SK-N-SH treated with all-trans-retinoic acid at 6 μM for 48 hours (cell line): ENCODE results near the gene ARF5.

ENCODE experiments used
- CREB5 ChIP-seq: fragments of 250-450 bp; sonication (Bioruptor Pico); IDR thresholded peaks from 2 replicates; pipeline ENCODE4 v1.5.1; 2020; ENCODE audit warnings: low read depth, mild to moderate bottlenecking, moderate library complexity
- PATZ1 ChIP-seq: fragments of 250-450 bp; sonication (Bioruptor Pico); IDR thresholded peaks from 2 replicates; pipeline ENCODE4 v1.8.0; 2020; ENCODE audit warnings: mild to moderate bottlenecking, moderate library complexity, borderline replicate concordance
- RARB ChIP-seq: fragments of 250-450 bp; sonication (Bioruptor Pico); IDR thresholded peaks from 2 replicates; pipeline ENCODE4 v1.8.0; 2021; ENCODE audit warnings: mild to moderate bottlenecking, moderate library complexity
- SNAI2 ChIP-seq: fragments of 250-450 bp; sonication (Bioruptor Pico); IDR thresholded peaks from 2 replicates; pipeline ENCODE4 v1.5.0; 2020; ENCODE audit warnings: mild to moderate bottlenecking, moderate library complexity
- ZFP30 ChIP-seq: fragments of 450-650 bp; formaldehyde crosslinking; IDR thresholded peaks from 2 replicates; pipeline ENCODE4 v1.5.0; 2022; ENCODE audit warnings: mild to moderate bottlenecking, moderate library complexity
- ZNF70 ChIP-seq: fragments of 450-650 bp; formaldehyde crosslinking; IDR thresholded peaks from 2 replicates; pipeline ENCODE4 v1.5.0; 2020; ENCODE audit warnings: mild to moderate bottlenecking, moderate library complexity
- ZNF8 ChIP-seq: fragments of 450-650 bp; formaldehyde crosslinking; IDR thresholded peaks from 2 replicates; pipeline ENCODE4 v1.5.0; 2020; ENCODE audit warnings: mild to moderate bottlenecking, moderate library complexity
- TF ChIP-seq, protein P1 (sequence below): fragments of 250-450 bp; sonication (Bioruptor Pico); IDR thresholded peaks from 2 replicates; pipeline ENCODE4 v1.5.1; 2021; ENCODE audit warnings: mild to moderate bottlenecking, moderate library complexity
- TF ChIP-seq, protein P2 (sequence below): fragments of 250-450 bp; sonication (Bioruptor Pico); IDR thresholded peaks from 2 replicates; pipeline ENCODE4 v1.8.0; 2021; ENCODE audit warnings: low read depth, mild to moderate bottlenecking, moderate library complexity, borderline replicate concordance

- TF ChIP-seq ZNF8 (no peak), ZFP30 (CRISPR knock-in tag) (no peak), CREB5 (CRISPR knock-in tag) (no peak), ZNF70 (no peak), SNAI2 (no peak), RARB (CRISPR knock-in tag) (no peak), PATZ1 (CRISPR knock-in tag) (no peak)
- TF ChIP-seq, protein P1, sequence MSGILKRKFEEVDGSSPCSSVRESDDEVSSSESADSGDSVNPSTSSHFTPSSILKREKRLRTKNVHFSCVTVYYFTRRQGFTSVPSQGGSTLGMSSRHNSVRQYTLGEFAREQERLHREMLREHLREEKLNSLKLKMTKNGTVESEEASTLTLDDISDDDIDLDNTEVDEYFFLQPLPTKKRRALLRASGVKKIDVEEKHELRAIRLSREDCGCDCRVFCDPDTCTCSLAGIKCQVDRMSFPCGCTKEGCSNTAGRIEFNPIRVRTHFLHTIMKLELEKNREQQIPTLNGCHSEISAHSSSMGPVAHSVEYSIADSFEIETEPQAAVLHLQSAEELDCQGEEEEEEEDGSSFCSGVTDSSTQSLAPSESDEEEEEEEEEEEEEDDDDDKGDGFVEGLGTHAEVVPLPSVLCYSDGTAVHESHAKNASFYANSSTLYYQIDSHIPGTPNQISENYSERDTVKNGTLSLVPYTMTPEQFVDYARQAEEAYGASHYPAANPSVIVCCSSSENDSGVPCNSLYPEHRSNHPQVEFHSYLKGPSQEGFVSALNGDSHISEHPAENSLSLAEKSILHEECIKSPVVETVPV: no peak
- TF ChIP-seq, protein P2, sequence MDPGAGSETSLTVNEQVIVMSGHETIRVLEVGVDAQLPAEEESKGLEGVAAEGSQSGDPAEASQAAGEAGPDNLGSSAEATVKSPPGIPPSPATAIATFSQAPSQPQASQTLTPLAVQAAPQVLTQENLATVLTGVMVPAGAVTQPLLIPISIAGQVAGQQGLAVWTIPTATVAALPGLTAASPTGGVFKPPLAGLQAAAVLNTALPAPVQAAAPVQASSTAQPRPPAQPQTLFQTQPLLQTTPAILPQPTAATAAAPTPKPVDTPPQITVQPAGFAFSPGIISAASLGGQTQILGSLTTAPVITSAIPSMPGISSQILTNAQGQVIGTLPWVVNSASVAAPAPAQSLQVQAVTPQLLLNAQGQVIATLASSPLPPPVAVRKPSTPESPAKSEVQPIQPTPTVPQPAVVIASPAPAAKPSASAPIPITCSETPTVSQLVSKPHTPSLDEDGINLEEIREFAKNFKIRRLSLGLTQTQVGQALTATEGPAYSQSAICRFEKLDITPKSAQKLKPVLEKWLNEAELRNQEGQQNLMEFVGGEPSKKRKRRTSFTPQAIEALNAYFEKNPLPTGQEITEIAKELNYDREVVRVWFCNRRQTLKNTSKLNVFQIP (CRISPR knock-in tag): no peak
Measured at GRCh38 chr7:127632276-127632910, 44.2 kb downstream of the ARF5 start.
